AG09319 (cell line): ENCODE results near the gene RNPEPL1.

Source experiments
- DNase-seq: peaks from one replicate; pipeline ENCODE4 v3.0.0-alpha.2; 2010; ENCODE audit warnings: low read depth; ENCODE audit errors: extremely low read depth
- CTCF ChIP-seq: IDR thresholded peaks from 2 replicates; pipeline ENCODE4 v1.5.1; 2011; ENCODE audit warnings: low read depth, mild to moderate bottlenecking, inconsistent platforms, low read length, moderate library complexity

The RNPEPL1 gene

GRCh38 chr2:240622060-240622411 lies 53.8 kb downstream of the RNPEPL1 start:
- no peak for DNase-seq
- no peak for TF ChIP-seq CTCF

DNA sequence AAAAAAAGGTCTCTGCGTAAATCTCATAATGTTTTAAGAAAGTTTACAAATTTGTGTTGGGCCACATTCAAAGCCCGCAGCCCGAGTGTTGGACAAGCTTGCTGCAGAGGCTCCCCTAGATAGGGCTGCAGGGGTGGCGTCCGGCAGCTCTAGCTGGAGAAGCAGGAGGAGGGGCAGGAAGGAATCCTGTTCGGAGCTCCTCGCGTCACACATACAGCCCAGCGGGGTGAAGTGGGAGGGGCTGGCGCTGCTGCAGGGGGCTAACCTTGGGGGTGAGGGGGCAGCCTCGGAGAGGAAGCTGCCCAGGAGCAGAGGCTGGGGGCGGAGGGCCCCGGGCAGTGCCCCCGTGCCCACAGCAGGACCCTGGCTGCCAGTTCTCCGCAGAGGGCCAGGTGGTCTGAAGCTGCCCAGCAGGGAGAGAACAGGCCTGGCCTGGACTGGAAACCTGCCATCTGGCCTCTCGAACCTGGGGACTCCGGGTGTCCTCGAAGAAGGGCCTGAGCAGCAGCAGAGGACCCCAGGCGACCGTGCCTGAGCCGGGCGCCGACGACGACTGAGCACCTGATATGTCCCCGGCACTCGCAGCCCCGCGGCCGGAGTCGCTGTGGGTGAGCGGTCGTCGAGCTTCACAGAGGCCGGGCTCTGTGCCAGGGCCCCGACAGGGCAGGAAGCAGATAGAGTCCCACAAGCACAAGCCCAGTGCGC lies 54.4 kb downstream of the RNPEPL1 start:
- no peak for TF ChIP-seq CTCF
- DNase-seq, result no peak

- DNase-seq, result no peak
- TF ChIP-seq CTCF, result no peak
Observed at GRCh38 chr2:240623531-240624010, 55.3 kb downstream of the RNPEPL1 start.

DNA sequence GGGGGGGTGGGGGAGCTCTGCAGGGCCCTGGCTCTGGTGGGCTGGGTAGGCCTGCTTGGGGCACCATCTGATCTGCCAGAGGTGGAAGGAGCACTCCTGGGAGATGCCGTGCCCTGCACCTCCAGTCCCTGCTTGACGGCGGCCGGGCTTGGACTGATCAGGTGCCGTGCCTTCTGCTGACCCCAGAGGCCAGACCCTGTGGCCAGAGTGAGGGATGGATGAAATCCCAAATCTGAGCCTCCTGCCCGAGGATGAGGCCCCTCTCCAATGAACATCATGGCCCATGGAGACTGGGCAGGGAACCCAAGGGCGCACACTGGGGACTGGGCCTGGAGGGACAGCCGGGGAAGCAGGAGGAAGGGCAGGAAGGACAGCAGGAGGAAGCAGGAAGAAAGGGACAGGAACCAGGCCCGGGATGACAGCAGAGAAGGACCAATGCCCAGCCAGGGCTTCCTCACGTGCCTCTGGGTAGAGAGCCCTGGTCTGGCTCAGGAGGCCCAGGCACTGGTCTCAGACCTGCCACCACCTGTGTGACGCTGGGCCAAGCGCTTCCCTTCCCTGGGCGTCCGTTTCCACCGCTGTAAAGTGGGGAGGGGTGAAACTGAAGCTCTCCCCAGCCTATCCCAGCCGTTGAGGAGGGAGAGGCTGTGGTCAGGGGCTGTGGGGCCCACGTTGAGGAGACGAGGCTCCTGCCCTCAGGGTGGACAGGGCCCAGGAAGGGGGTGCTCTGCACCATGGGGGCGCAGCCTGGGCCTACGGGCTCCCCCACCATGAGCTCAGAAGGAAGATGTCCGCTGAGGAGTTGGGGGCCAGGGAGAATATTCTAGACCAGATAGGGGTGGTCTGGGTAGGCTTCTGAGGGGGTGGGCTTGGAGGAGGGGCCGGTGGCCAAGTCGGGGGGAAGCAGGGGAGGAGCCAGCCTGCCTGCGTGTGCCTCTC lies 56.0 kb downstream of the RNPEPL1 start:
- DNase-seq, result no peak
- no peak for TF ChIP-seq CTCF

GRCh38 chr2:240624950-240625621 lies 56.8 kb downstream of the RNPEPL1 start, which contains the start of gene GPR35:
GPR35 (plus strand) TSS chr2:240625480; CDS start chr2:240629953, 4,473 bp downstream.
- no peak for TF ChIP-seq CTCF
- peak; percentile 14 for DNase-seq

DNA sequence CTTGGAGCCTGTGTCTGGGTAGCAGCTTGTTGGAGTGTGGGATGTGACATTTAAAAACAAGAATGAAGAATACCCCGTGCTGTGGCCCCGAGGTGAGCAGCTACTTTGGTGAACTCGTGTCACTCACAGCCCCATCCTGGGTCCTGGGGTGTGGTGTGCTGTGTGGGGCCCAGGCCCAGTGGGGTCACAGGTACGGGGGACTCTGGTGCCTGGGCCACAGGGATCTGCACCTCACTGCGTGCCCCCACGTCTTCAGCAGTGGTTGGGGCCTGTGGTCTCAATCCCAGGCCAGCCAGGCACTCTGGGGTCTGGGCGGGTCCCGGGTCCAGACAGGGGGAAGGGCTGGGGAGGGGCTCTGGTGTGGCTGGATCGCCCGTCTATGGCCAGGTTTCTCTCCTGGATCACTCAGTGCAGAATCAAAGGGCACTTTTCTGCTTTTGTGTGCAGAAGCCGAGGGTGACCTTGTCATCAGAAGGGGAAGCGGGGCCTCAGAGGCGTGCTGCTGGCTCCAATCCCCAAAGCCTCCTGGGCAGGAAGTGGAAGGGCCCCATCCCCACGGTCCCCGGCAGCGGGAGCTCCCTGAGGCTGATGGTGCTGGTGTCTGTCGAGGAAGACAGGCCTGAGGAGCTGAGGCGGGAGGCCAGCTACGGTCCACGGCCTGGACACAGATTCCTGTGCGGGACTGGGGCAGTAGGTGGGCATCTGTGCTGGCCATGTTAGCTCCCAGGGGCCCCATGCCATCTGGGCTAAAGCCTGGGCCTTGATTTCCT lies 58.4 kb downstream of the RNPEPL1 start:
- TF ChIP-seq CTCF, result no peak
- no peak for DNase-seq
